NB4 (cell line): ENCODE results near the gene TLDC2.

Experiments used
- CTCF ChIP-seq: IDR thresholded peaks from one replicate; pipeline ENCODE4 v1.5.1; 2012; ENCODE audit warnings: low read depth, low read length
- MAX ChIP-seq: IDR thresholded peaks from 2 replicates; pipeline ENCODE4 v1.6.1; 2011; ENCODE audit warnings: low read depth, low read length
- MYC ChIP-seq: IDR thresholded peaks from 2 replicates; pipeline ENCODE4 v1.6.1; 2011; ENCODE audit warnings: low read depth, low read length
- POLR2A ChIP-seq: IDR thresholded peaks from 2 replicates; pipeline ENCODE4 v1.6.1; 2011; ENCODE audit warnings: mild to moderate bottlenecking; ENCODE audit not compliant: insufficient read length; ENCODE audit errors: extremely low read depth

GRCh38 chr20:36866164-36866563 is 9.8 kb upstream of the TLDC2 start:
- TF ChIP-seq CTCF = no peak
- TF ChIP-seq POLR2A = no peak
- TF ChIP-seq MAX = no peak
- TF ChIP-seq MYC = no peak
